Peyer's patch (tissue), 4 donors: Measurements from ENCODE around the gene HYAL4.
"Not testable (repeated sequence)": the region's sequence is repeated elsewhere in the genome, so short reads cannot be mapped to it uniquely, and the experiment has no call there.

Experiments
- POLR2A ChIP-seq, 2 donors: fragments of 450-650 bp; IDR thresholded peaks; one replicate each; pipeline ENCODE4 v1.5.1; 2017; ENCODE audit warnings: antibody characterized with exemption in 2 of 2, mild to moderate bottlenecking in 2 of 2, moderate library complexity in 2 of 2
- TF ChIP-seq, protein P1 (sequence below), 6 experiments: fragments of 450-650 bp in 4 of 6; fragments of 200-600 bp in 2 of 6; sonication (generic) in 1 of 6; IDR thresholded peaks; one replicate each; pipeline ENCODE4 v1.5.1; 2017 to 2019; ENCODE audit warnings: antibody characterized with exemption in 6 of 6, mild to moderate bottlenecking in 3 of 6, moderate library complexity in 1 of 6

DNA sequence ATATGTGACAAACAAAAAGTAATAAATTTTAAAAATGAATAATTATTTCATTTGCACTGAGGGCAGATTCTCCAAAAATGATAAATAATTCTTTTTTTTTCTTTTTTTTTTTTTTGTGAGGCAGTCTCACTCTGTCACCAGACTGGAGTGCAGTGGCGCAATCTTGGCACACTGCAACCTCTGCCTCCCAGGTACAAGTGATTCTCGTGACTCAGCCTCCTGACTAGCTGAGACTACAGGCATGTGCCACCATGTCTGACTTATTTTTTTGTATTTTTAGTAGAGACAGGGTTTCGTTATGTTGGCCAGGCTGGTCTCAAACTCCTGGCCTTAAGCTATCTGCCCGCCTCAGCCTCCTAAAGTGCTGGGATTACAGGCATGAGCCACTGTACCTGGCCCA, 25.2 kb upstream of the HYAL4 start:
- TF ChIP-seq, protein P1, sequence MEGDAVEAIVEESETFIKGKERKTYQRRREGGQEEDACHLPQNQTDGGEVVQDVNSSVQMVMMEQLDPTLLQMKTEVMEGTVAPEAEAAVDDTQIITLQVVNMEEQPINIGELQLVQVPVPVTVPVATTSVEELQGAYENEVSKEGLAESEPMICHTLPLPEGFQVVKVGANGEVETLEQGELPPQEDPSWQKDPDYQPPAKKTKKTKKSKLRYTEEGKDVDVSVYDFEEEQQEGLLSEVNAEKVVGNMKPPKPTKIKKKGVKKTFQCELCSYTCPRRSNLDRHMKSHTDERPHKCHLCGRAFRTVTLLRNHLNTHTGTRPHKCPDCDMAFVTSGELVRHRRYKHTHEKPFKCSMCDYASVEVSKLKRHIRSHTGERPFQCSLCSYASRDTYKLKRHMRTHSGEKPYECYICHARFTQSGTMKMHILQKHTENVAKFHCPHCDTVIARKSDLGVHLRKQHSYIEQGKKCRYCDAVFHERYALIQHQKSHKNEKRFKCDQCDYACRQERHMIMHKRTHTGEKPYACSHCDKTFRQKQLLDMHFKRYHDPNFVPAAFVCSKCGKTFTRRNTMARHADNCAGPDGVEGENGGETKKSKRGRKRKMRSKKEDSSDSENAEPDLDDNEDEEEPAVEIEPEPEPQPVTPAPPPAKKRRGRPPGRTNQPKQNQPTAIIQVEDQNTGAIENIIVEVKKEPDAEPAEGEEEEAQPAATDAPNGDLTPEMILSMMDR (IDR thresholded peaks at IDR 0.05): not testable (repeated sequence)
- TF ChIP-seq POLR2A (IDR thresholded peaks at IDR 0.05): not testable (repeated sequence)
